Gastrocnemius medialis (tissue), 4 donors: ENCODE measurements around the gene ABCB6.

Experiments used
- POLR2A ChIP-seq, 2 donors: fragments of 450-650 bp; IDR thresholded peaks; one replicate each; pipeline ENCODE4 v1.6.1; 2017; ENCODE audit warnings: antibody characterized with exemption in 2 of 2, mild to moderate bottlenecking in 2 of 2, moderate library complexity in 2 of 2
- TF ChIP-seq, protein P1 (sequence below), 5 experiments: fragments of 450-650 bp in 3 of 5; fragments of 200-600 bp in 2 of 5; sonication (generic) in 2 of 5; IDR thresholded peaks in 4 of 5; conservative IDR thresholded peaks in 1 of 5; 1 replicate in 4 of 5; 2 replicates in 1 of 5; pipeline ENCODE4 v1.5.1; 2016 to 2019; ENCODE audit warnings: antibody characterized with exemption in 5 of 5, mild to moderate bottlenecking in 3 of 5, moderate library complexity in 3 of 5

DNA sequence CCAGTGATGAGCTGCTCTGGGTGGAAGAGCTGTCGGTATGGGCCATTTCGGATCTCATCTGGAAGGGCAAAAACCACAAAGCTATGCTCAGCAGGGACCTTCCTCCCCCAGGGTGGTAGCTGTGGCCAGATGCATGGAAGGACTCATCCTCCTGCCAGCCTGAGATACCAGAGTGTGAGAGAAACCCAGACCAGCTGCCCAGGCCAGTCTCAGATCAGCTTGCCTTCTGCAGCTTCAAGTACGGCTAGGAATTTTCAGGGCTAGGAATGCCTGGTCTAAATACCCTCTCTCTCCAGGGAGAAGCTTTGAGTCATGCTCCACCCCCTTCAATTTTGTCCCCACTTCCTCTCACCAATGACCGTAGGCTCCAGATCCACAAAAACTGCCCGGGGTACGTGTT lies 32.9 kb upstream of the ABCB6 start:
- TF ChIP-seq, protein P1, sequence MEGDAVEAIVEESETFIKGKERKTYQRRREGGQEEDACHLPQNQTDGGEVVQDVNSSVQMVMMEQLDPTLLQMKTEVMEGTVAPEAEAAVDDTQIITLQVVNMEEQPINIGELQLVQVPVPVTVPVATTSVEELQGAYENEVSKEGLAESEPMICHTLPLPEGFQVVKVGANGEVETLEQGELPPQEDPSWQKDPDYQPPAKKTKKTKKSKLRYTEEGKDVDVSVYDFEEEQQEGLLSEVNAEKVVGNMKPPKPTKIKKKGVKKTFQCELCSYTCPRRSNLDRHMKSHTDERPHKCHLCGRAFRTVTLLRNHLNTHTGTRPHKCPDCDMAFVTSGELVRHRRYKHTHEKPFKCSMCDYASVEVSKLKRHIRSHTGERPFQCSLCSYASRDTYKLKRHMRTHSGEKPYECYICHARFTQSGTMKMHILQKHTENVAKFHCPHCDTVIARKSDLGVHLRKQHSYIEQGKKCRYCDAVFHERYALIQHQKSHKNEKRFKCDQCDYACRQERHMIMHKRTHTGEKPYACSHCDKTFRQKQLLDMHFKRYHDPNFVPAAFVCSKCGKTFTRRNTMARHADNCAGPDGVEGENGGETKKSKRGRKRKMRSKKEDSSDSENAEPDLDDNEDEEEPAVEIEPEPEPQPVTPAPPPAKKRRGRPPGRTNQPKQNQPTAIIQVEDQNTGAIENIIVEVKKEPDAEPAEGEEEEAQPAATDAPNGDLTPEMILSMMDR (IDR thresholded peaks at IDR 0.05 in 4 of 5, conservative IDR thresholded peaks at IDR 0.05 in 1 of 5): no peak
- no peak for TF ChIP-seq POLR2A (IDR thresholded peaks at IDR 0.05)
